Stomach (tissue), 9 donors: ENCODE data around the gene FLT1. TPM values are rescaled to one million over a fixed set of nuclear protein-coding genes. Genes with fewer than 3 reads are reported as not detected.

Experiments
- DNase-seq, 2 donors: peaks; one replicate each; pipeline versions ENCODE4 v3.0.0 to v3.0.0-alpha.2; 2013 to 2019
- H3K27ac ChIP-seq, 5 donors: fragments of 200-600 bp in 4 of 5; sonication (generic) in 4 of 5; one replicate each; pipeline ENCODE4 v1.5.1; 2013 to 2019; ENCODE audit warnings: mild to moderate bottlenecking in 1 of 5, moderate library complexity in 1 of 5
- H3K27me3 ChIP-seq, 3 donors: fragments of 200-600 bp; sonication (generic); one replicate each; pipeline ENCODE4 v1.5.1; 2017 to 2019; ENCODE audit warnings: mixed run types in 1 of 3
- H3K36me3 ChIP-seq, 4 donors: fragments of 200-600 bp; sonication (generic); 1 replicate in 3 of 4; 2 replicates in 1 of 4; pipeline ENCODE4 v1.5.1; 2016 to 2019
- H3K4me1 ChIP-seq, 4 donors: fragments of 200-600 bp; sonication (generic); one replicate each; pipeline ENCODE4 v1.5.1; 2016 to 2019
- H3K4me3 ChIP-seq, 4 donors: fragments of 200-600 bp; sonication (generic) in 3 of 4; one replicate each; pipeline ENCODE4 v1.5.1; 2016 to 2019; ENCODE audit warnings: mild to moderate bottlenecking in 1 of 4
- H3K9me3 ChIP-seq, 4 donors: fragments of 200-600 bp; sonication (generic); one replicate each; pipeline ENCODE4 v1.5.1; 2016 to 2019
- EP300 ChIP-seq: sonication (generic); formaldehyde crosslinking; IDR thresholded peaks from one replicate; pipeline ENCODE4 v1.6.1; 2017; ENCODE audit warnings: antibody characterized with exemption
- POLR2A ChIP-seq, 4 donors: fragments of 450-650 bp; IDR thresholded peaks; one replicate each; pipeline ENCODE4 v1.6.1; 2016; ENCODE audit warnings: antibody characterized with exemption in 4 of 4, control low read depth in 2 of 4, mild to moderate bottlenecking in 1 of 4, moderate library complexity in 1 of 4
- POLR2AphosphoS5 ChIP-seq, 3 donors: sonication (generic); formaldehyde crosslinking; IDR thresholded peaks; one replicate each; pipeline ENCODE4 v1.6.1; 2016; ENCODE audit warnings: antibody characterized with exemption in 3 of 3
- WGBS, 5 donors: extraction: QIAGEN DNeasy Blood & Tissue Kit in 3 of 5; methylation state at CpG; one replicate each; pipeline versions ENCODE4 v1.1.5 to v1.1.7; 2013 to 2018; 5-methylcytosine and 5-hydroxymethylcytosine counted together
- intact Hi-C: fragments of 100-400 bp; cut with DNase I; formaldehyde crosslinking; loops from one replicate; pipeline ENCODE4 v1.15.1; 2023; ENCODE audit warnings: low total_unique reads
- polyA plus RNA-seq, 3 donors: library from polyadenylated mRNA; stranded (reverse); fragments of 200-250 nt; gene quantifications; one replicate each; pipeline ENCODE4 v1.2.3, GENCODE V29; 2013
- total RNA-seq, 5 donors: library from RNA; depleted of rRNA; stranded (reverse); fragments of >200 nt; gene quantifications; one replicate each; pipeline versions ENCODE4 v1.1.0 to v1.2.3, GENCODE V29; 2014 to 2016
- TF ChIP-seq, protein P1 (sequence below), 7 experiments: fragments of 450-650 bp in 4 of 7; fragments of 200-600 bp in 3 of 7; sonication (generic) in 3 of 7; IDR thresholded peaks; one replicate each; pipeline ENCODE4 v1.5.1; 2016 to 2019; ENCODE audit warnings: antibody characterized with exemption in 7 of 7, control low read depth in 2 of 7, mild to moderate bottlenecking in 1 of 7
- donor health status: healthy with polysubstance abuse.
- donor health status: Bipolar disorder and iron deficiency.
- donor health status: healthy.

FLT1 gene
- total and polyA plus RNA-seq, 8 donors = 1.00 to 41.9 (median 3.6) TPM; not detected in 1

DNA sequence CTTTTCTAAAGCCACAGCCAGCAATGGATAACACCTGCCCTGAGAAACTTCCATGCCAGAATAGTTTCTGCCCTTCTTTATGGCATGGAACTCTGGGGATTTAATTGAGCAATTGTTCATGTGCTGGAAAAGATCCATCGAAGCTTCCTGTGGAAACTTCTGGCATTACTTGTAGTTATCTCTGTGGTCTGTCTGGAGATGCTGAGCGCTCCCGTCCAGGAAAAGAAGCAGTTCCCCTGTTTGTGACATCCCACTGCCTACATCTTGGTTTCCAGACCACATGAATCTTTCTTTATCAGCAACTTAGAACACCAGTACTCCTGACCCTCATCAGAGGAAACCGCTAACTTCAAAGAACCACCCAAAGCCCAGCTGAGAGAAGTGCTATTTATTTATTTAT is 24.6 kb downstream of the FLT1 start:
- TF ChIP-seq POLR2A (IDR thresholded peaks at IDR 0.05) (no peak), POLR2AphosphoS5 (IDR thresholded peaks at IDR 0.05) (no peak), EP300 (no peak)
- TF ChIP-seq, protein P1, sequence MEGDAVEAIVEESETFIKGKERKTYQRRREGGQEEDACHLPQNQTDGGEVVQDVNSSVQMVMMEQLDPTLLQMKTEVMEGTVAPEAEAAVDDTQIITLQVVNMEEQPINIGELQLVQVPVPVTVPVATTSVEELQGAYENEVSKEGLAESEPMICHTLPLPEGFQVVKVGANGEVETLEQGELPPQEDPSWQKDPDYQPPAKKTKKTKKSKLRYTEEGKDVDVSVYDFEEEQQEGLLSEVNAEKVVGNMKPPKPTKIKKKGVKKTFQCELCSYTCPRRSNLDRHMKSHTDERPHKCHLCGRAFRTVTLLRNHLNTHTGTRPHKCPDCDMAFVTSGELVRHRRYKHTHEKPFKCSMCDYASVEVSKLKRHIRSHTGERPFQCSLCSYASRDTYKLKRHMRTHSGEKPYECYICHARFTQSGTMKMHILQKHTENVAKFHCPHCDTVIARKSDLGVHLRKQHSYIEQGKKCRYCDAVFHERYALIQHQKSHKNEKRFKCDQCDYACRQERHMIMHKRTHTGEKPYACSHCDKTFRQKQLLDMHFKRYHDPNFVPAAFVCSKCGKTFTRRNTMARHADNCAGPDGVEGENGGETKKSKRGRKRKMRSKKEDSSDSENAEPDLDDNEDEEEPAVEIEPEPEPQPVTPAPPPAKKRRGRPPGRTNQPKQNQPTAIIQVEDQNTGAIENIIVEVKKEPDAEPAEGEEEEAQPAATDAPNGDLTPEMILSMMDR (IDR thresholded peaks at IDR 0.05) = no peak
- peaks cover 0 to 15% (median 0%) of the 10 kb centered on the region in 3 donors for H3K27me3 ChIP-seq
- no peaks in the 10 kb centered on the region for H3K4me1 ChIP-seq
- no peak for DNase-seq
- no peak overlapping the region for H3K4me3 ChIP-seq
- H3K36me3 ChIP-seq = no peaks in the 10 kb centered on the region
- intact Hi-C loops = no loop called here
- no peaks in the 10 kb centered on the region for H3K9me3 ChIP-seq
- no peak overlapping the region for H3K27ac ChIP-seq
- 72 to 87% (median 76%) methylated on average over 4 of the region's 4 CpGs for WGBS, 5 donors

DNA sequence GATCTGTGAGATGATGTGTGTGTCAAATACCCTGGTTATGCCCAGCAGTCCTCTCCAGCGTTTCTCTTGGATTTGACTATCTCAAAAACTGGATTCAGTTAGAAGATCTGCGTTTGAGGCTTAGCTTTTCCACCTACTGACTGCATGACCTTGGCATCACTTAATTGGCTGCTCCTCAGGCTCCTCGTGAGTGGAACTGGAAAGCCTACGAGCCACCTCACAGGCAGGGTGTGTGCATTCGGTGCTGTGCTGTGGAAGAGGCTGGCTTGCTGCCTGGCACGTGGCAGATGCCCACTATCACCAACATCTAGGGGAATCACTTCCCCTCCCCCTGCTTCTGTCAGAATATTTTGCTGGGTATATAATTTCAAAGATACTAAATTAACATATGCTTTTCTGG is 25.6 kb downstream of the FLT1 start:
- DNase-seq = no peak
- no peaks in the 10 kb centered on the region for H3K9me3 ChIP-seq
- H3K36me3 ChIP-seq = no peaks in the 10 kb centered on the region
- peaks cover 0 to 15% (median 0%) of the 10 kb centered on the region in 3 donors for H3K27me3 ChIP-seq
- WGBS, 5 donors = 62 to 78% (median 72%) methylated on average over 6 of the region's 6 CpGs
- H3K4me1 ChIP-seq = no peaks in the 10 kb centered on the region
- no peak overlapping the region for H3K4me3 ChIP-seq
- intact Hi-C loops = no loop called here
- H3K27ac ChIP-seq = no peak overlapping the region
- no peak for TF ChIP-seq POLR2A (IDR thresholded peaks at IDR 0.05)
- TF ChIP-seq, protein P1 (IDR thresholded peaks at IDR 0.05) = no peak
- no peak for TF ChIP-seq EP300
- TF ChIP-seq POLR2AphosphoS5 (IDR thresholded peaks at IDR 0.05) = no peak

DNA sequence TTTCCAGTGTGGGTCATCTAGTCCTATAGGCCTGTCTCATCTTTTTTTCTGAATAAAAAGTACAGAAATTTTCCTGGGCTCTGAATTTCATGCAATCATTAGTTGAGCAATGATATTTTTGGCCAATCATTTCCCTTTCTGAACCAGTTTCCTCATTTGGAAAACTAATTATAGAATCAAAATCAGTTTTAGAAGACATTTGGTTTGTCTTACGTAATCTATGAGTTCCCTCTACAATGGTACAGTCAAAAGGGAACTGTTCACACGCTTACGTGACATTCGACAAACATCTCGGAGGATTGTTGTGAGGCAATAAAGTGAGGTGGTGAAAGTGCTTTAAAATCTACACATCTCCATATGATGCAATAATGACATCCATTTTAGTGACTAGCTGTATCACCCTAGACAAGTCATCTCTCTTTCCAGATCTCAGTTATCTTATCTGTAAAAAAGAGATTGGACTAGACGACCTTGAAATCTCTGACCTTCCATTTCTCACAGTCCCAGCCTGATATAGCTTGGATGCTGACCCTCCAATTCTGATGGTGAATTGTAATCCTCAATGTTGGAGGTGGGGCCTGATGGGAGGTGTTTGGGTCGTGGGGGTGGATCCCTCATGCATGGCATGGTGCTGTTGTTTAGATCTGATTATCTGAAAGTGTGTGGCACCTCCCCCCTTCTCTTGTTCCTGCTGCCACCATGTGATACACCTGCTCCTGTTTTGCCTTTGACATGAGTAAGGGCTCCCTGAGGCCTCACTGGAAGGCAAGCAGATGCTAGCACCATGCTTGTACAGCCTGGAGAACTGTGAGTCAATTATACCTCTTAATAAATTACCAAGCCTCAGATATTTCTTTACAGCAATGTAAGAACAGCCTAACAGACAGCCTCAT is 26.7 kb downstream of the FLT1 start:
- TF ChIP-seq POLR2AphosphoS5 (IDR thresholded peaks at IDR 0.05) = no peak
- no peak for TF ChIP-seq EP300
- TF ChIP-seq, protein P1 (IDR thresholded peaks at IDR 0.05) = no peak
- TF ChIP-seq POLR2A (IDR thresholded peaks at IDR 0.05) = no peak
- H3K4me3 ChIP-seq = no peak overlapping the region
- H3K4me1 ChIP-seq = no peaks in the 10 kb centered on the region
- 59 to 71% (median 67%) methylated on average over 7 of the region's 7 CpGs for WGBS, 5 donors
- no peak overlapping the region for H3K27ac ChIP-seq
- intact Hi-C loops = no loop called here
- H3K9me3 ChIP-seq = no peaks in the 10 kb centered on the region
- H3K27me3 ChIP-seq = peaks cover 0 to 15% (median 0%) of the 10 kb centered on the region in 3 donors
- peak in 1 of 2 donors; percentile 20 for DNase-seq
- no peaks in the 10 kb centered on the region for H3K36me3 ChIP-seq

DNA sequence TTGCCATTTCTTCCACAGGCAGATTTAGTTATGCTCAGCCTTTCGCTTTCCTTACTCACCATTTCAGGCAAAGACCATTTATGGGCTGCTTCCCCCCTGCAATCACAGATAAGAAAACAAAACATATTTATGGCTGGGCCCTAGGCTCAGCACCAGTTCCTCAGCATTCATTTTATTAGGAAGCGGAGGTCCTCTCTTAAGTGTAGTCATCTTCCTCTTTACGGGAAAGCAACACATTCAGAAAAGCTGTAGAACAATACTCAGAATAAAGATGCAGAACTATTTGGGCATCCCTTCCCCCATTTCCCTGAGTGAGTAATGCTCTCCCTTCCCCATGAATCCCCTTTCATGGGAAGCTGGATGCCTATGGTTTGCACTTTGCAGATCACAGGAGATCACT is 27.9 kb downstream of the FLT1 start:
- no peak for DNase-seq
- Histone ChIP-seq H3K4me3 (no peak overlapping the region), H3K9me3 (no peaks in the 10 kb centered on the region), H3K27ac (no peak overlapping the region), H3K36me3 (no peaks in the 10 kb centered on the region), H3K4me1 (no peaks in the 10 kb centered on the region), H3K27me3 (peaks cover 0 to 21% (median 0%) of the 10 kb centered on the region in 3 donors)
- intact Hi-C loops = no loop called here
- no peak for TF ChIP-seq POLR2A (IDR thresholded peaks at IDR 0.05)
- TF ChIP-seq EP300 = no peak
- no peak for TF ChIP-seq POLR2AphosphoS5 (IDR thresholded peaks at IDR 0.05)
- TF ChIP-seq, protein P1 (IDR thresholded peaks at IDR 0.05) = no peak
- 79 to 88% (median 82%) methylated on average over 3 of the region's 3 CpGs for WGBS, 5 donors
